Omental fat pad (tissue), 4 donors: Measurements from ENCODE around the gene RPS28. TPM values are rescaled to one million over a fixed set of nuclear protein-coding genes. Genes with fewer than 3 reads are reported as not detected.
"Not testable (repeated sequence)": the region's sequence is repeated elsewhere in the genome, so short reads cannot be mapped to it uniquely, and the experiment has no call there.

Experiments
- ATAC-seq: fragments of 150-250 bp; one replicate; pipeline ENCODE4 v1.9.1; 2016; ENCODE audit warnings: mild to moderate bottlenecking, moderate library complexity; ENCODE audit not compliant: low FRiP score
- DNase-seq: peaks from one replicate; pipeline ENCODE4 v3.0.0-alpha.2; 2019; ENCODE audit warnings: low spot score
- CTCF ChIP-seq, 3 donors: fragments of 450-650 bp; IDR thresholded peaks; one replicate each; pipeline ENCODE4 v1.5.1; 2016 to 2017; ENCODE audit warnings: antibody characterized with exemption in 3 of 3, mild to moderate bottlenecking in 3 of 3, moderate library complexity in 2 of 3
- total RNA-seq, 4 donors: library from RNA; depleted of rRNA; stranded (reverse); fragments of >200 nt; gene quantifications; one replicate each; pipeline ENCODE4 v1.1.0, GENCODE V29; 2016

RPS28 gene
- total RNA-seq, 4 donors from 2014 or later: 420 to 679 (median 534) TPM

GRCh38 chr19:8337728-8338127, 16.4 kb downstream of the RPS28 start:
- DNase-seq (no peak), ATAC-seq (no peak)
- no peak for TF ChIP-seq CTCF (IDR thresholded peaks at IDR 0.05)

DNA sequence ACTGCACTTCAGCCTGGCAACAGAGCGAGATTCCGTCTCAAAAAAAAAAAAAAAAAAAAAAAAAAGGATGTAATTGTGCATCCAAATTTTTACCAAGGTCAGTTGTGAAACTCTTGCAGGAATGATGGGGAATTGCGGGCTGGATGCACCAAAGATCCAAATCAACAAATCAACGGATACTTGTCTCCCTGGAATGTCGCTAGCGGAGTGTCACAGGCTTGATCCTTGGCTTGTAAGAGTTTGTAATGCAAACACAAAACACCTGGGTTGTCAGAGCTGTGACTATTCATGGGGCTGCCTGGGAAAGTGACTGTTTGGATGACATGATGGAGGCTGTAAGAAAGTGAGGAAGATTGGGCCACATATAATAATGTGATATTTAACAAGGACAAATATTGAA, 17.5 kb downstream of the RPS28 start:
- ATAC-seq (no peak), DNase-seq (no peak)
- TF ChIP-seq CTCF (IDR thresholded peaks at IDR 0.05): no peak

- DNase-seq (no peak), ATAC-seq (peak; percentile 27)
- TF ChIP-seq CTCF (IDR thresholded peaks at IDR 0.05): no peak
These were observed 19.2 kb downstream of the RPS28 start for GRCh38 chr19:8340341-8341096.

DNA sequence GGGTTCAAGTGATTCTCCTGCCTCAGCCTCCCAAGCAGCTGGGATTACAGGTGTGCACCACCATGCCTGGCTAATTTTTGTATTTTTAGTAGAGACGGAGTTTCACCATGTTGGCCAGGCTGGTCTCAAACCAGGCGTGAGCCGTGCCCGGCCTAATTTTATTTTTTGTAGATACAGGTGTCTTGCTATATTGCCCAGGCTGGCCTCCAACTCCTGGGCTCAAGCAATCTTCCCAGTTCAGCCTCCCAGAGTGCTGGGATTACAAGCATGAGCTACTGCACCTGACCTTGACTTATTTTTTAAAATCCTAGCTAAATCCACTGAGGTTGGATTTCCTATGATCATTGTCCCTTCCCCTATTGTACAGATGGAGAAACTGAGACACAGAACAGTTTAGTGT, 20.2 kb downstream of the RPS28 start:
- not testable (repeated sequence) for ATAC-seq, DNase-seq

DNA sequence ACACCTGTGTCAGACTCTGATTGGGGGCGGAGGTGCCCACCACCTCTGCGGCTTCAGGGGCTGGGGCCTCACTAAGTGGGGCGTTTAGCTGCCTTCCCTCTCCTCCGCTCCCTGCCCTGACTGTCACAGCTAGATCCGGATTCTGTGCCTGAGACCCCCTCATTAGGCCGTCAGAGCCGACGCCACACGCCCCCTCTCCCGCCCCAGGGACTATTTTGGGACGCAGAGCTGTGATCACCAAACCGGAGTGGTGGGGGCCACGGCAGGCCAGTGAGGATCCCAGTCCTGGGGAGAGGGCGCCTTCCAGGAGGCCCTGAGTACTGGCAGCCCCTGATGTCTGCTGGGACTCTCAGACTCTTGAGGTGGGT, 21.0 kb downstream of the RPS28 start:
- ATAC-seq: no peak
- TF ChIP-seq CTCF (IDR thresholded peaks at IDR 0.05): no peak
- DNase-seq: no peak

DNA sequence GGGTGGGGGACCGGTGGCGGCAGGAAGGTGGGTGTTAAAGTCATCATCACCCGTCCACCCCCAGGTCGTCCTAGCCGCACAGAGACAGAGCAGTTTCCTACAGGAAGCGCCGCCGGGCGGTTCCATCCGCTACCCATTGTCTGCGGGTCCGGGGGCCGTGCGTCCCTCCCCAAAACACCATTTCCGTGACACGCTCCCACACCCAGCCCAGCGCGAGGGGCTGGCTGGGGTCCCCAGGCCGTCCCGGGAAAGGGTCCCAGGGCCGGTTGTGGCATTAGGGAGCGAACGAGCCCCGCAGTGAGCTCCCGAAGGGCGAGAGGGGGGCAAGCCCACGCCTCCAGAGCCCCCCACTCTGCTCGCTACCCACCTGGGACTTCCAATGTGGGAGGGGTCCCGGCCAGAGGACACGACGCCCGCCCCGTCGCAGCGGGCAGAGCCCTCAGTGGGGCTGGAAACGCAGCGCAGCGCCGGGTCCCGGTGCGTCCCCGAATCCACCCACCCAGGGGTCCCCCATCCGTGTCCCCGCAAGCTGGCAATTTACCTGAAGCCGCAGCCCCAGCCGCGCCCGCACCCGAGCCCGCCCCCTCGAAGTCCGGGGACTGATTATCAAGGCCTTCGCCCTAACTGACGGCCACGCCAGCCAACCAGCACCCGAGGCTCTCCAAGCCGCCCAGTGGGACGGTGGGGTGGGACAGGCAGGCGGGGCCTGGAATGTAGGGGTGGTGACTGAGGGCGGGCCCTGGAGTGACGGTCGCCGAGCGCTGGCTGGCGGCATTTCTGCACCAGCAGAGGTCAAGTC, 21.6 kb downstream of the RPS28 start, which contains the start of gene KANK3:
TSS of gene KANK3 (minus strand) at position 579 of the 799 bp plus-strand sequence. CDS start 5,434 bp downstream, outside the sequence.
- peak; percentile 92 for ATAC-seq
- TF ChIP-seq CTCF (IDR thresholded peaks at IDR 0.05): no peak

DNA sequence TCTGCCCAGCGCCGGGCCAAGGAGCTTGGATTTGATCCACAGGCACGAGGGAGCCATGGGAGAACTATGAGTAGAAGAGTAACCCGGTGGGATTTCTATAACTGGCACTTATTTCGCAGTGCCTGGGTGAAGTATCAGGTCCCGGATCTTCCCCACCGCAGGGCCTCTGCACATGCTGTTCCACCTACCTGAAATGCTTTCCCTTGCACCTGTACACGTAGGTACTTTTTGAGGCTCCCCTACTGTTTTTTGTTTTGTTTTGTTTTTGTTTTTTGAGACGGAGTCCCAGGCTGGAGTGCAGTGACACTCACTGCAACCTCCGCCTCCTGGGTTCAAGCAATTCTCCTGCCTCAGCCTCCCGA, 22.2 kb downstream of the RPS28 start:
- ATAC-seq (no peak), DNase-seq (no peak)
- no peak for TF ChIP-seq CTCF (IDR thresholded peaks at IDR 0.05)

More for the DNA sequence above, 21.6 kb downstream of the RPS28 start, which contains the start of gene KANK3:
- peak; percentile 85 for DNase-seq

DNA sequence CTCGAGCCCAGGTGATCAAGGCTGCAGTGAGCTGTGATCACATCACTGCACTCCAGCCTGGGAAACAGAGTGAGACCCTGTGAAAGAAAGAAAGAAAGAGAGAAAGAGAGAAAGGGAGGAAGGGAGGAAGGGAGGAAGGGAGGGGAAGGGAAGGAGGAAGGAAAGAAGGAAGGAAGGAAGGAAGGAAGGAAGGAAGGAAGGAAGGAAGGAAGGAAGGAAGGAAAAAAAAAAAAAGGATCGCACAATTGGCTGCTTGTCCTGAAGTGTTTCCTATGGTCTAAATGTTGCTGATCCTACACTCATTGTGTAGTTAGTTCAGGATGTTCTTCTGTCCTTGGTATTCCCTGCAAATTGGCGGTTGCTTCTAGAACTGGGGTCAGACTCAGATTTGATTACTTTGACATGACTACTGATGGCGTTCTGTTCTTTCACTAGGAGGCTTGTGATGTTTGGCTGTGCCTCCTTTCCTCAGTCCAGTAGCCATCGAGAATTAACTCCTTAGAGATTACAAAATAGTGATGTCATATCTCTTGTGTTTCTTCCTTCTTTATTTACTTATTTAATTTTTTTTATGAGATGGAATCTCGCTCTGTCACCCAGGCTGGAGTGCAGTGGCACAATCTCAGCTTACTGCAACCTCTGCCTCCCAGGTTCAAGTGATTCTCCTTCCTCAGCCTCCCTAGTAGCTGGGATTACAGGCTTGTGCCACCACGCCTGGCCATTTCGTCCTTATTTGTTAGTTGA, 28.5 kb downstream of the RPS28 start:
- not testable (repeated sequence) for ATAC-seq, DNase-seq
